HG03175 (cell line): ENCODE results near the gene FYCO1.
"Not testable (repeated sequence)": the region's sequence is repeated elsewhere in the genome, so short reads cannot be mapped to it uniquely, and the experiment has no call there.

Experiments used
- ATAC-seq: cut with Tn5 transposase; IDR thresholded peaks from one replicate; pipeline ENCODE4 v1.9.1; 2021; ENCODE audit warnings: mild to moderate bottlenecking, moderate library complexity; ENCODE audit not compliant: unreplicated experiment

FYCO1 gene

GRCh38 chr3:46010519-46011113 lies 15.0 kb upstream of the FYCO1 start:
- no peak for ATAC-seq

GRCh38 chr3:46008058-46008457 lies 12.4 kb upstream of the FYCO1 start:
- ATAC-seq: no peak

- ATAC-seq: no peak
These were observed 11.7 kb upstream of the FYCO1 start for GRCh38 chr3:46007280-46007679.

GRCh38 chr3:46006238-46007032 lies 10.8 kb upstream of the FYCO1 start:
- ATAC-seq: no peak

GRCh38 chr3:46003706-46004105 lies 8.1 kb upstream of the FYCO1 start:
- not testable (repeated sequence) for ATAC-seq

GRCh38 chr3:46001178-46001577 lies 5.6 kb upstream of the FYCO1 start:
- ATAC-seq: no peak

GRCh38 chr3:45997942-45998341 lies 2.3 kb upstream of the FYCO1 start:
- ATAC-seq: no peak

GRCh38 chr3:45997499-45997898 lies 1.9 kb upstream of the FYCO1 start:
- not testable (repeated sequence) for ATAC-seq

- no peak for ATAC-seq
These were observed 997 bp downstream of the FYCO1 start for GRCh38 chr3:45994419-45995235.

GRCh38 chr3:45993421-45994027 lies 2.1 kb downstream of the FYCO1 start:
- no peak for ATAC-seq

- no peak for ATAC-seq
These were observed 2.8 kb downstream of the FYCO1 start for GRCh38 chr3:45992821-45993221.

- no peak for ATAC-seq
These were observed 3.4 kb downstream of the FYCO1 start for GRCh38 chr3:45992133-45992729.

- ATAC-seq: no peak
These were observed 4.3 kb downstream of the FYCO1 start for GRCh38 chr3:45991341-45991740.

GRCh38 chr3:45990181-45990580 lies 5.4 kb downstream of the FYCO1 start:
- ATAC-seq: no peak

GRCh38 chr3:45988804-45989203 lies 6.8 kb downstream of the FYCO1 start:
- no peak for ATAC-seq

GRCh38 chr3:45988362-45988761 lies 7.3 kb downstream of the FYCO1 start:
- ATAC-seq: no peak

GRCh38 chr3:45987368-45988291 lies 8.0 kb downstream of the FYCO1 start:
- no peak for ATAC-seq

GRCh38 chr3:45986303-45986982 lies 9.2 kb downstream of the FYCO1 start:
- no peak for ATAC-seq
